Mesendoderm (in vitro differentiated cells): ENCODE measurements around the gene ZFYVE9.

ENCODE experiments used
- DNase-seq: peaks from one replicate; pipeline ENCODE4 v3.0.0; 2013
- H2AK5ac ChIP-seq: 2 replicates; pipeline ENCODE4 v1.6.1; 2013; ENCODE audit warnings: low read length, inconsistent platforms
- H2BK120ac ChIP-seq: 2 replicates; pipeline ENCODE4 v1.6.1; 2013; ENCODE audit warnings: low read depth, mild to moderate bottlenecking, low read length, moderate library complexity, mixed read lengths
- H2BK15ac ChIP-seq: replicated peaks from 2 replicates; pipeline ENCODE4 v1.6.1; 2013; ENCODE audit warnings: low read depth, mild to moderate bottlenecking, moderate library complexity
- H2BK5ac ChIP-seq: 2 replicates; pipeline ENCODE4 v1.6.1; 2013; ENCODE audit warnings: low read length, inconsistent platforms
- H3K18ac ChIP-seq: 2 replicates; pipeline ENCODE4 v1.6.1; 2013; ENCODE audit warnings: mild to moderate bottlenecking, low read length, mixed read lengths
- H3K23ac ChIP-seq: one replicate; pipeline ENCODE4 v1.6.1; 2013; ENCODE audit warnings: low read length
- H3K27ac ChIP-seq: 2 replicates; pipeline ENCODE4 v1.5.1; 2013; ENCODE audit warnings: low read depth, mild to moderate bottlenecking, inconsistent platforms, low read length, moderate library complexity
- H3K27me3 ChIP-seq: 2 replicates; pipeline ENCODE4 v1.6.1; 2013; ENCODE audit warnings: low read length, control low read depth, mild to moderate bottlenecking, inconsistent platforms; ENCODE audit not compliant: insufficient read depth, poor library complexity
- H3K36me3 ChIP-seq: 2 replicates; pipeline ENCODE4 v1.6.1; 2013; ENCODE audit warnings: low read length, inconsistent platforms; ENCODE audit not compliant: control insufficient read depth, insufficient read depth
- H3K4ac ChIP-seq: one replicate; pipeline ENCODE4 v1.6.1; 2013; ENCODE audit warnings: low read depth, mild to moderate bottlenecking, low read length, moderate library complexity
- H3K4me1 ChIP-seq: 2 replicates; pipeline ENCODE4 v1.6.1; 2013; ENCODE audit warnings: low read depth, low read length, inconsistent platforms; ENCODE audit not compliant: control insufficient read depth
- H3K4me2 ChIP-seq: 2 replicates; pipeline ENCODE4 v1.6.1; 2013; ENCODE audit warnings: low read length
- H3K4me3 ChIP-seq: 2 replicates; pipeline ENCODE4 v1.5.1; 2013; ENCODE audit warnings: mild to moderate bottlenecking, low read length
- H3K56ac ChIP-seq: one replicate; pipeline ENCODE4 v1.6.1; 2013; ENCODE audit warnings: low read length
- H3K79me1 ChIP-seq: 2 replicates; pipeline ENCODE4 v1.6.1; 2013; ENCODE audit warnings: low read length, inconsistent platforms
- H3K79me2 ChIP-seq: 2 replicates; pipeline ENCODE4 v1.6.1; 2013; ENCODE audit warnings: mild to moderate bottlenecking, low read length; ENCODE audit not compliant: control insufficient read depth, insufficient read depth
- H3K9ac ChIP-seq: 2 replicates; pipeline ENCODE4 v1.6.1; 2013; ENCODE audit warnings: low read length, inconsistent platforms
- H4K5ac ChIP-seq: one replicate; pipeline ENCODE4 v1.6.1; 2013; ENCODE audit warnings: low read length
- H4K8ac ChIP-seq: one replicate; pipeline ENCODE4 v1.6.1; 2013; ENCODE audit warnings: low read depth, mild to moderate bottlenecking, control low read depth, low read length, moderate library complexity
- WGBS: extraction: QIAGEN DNeasy Blood & Tissue Kit; methylation state at CpG from one replicate; pipeline ENCODE4 v1.1.7; 2013; ENCODE audit warnings: low lambda C conversion rate, missing lambda C conversion rate; ENCODE audit not compliant: insufficient coverage; ENCODE audit errors: extremely low coverage; 5-methylcytosine and 5-hydroxymethylcytosine counted together

The ZFYVE9 gene

GRCh38 chr1:52325786-52326185, 183.9 kb downstream of the ZFYVE9 start:
- H3K18ac ChIP-seq: no peak overlapping the region
- H4K5ac ChIP-seq: no peak overlapping the region
- no peaks in the 10 kb centered on the region for H3K36me3 ChIP-seq
- H2AK5ac ChIP-seq: no peak overlapping the region
- no peaks in the 10 kb centered on the region for H3K4me1 ChIP-seq
- no peak overlapping the region for H3K4me2 ChIP-seq
- H2BK15ac ChIP-seq: no peak overlapping the region
- H2BK120ac ChIP-seq: no peak overlapping the region
- no peaks in the 10 kb centered on the region for H3K27me3 ChIP-seq
- no peaks in the 10 kb centered on the region for H3K79me1 ChIP-seq
- no peak overlapping the region for H3K4me3 ChIP-seq
- H3K56ac ChIP-seq: no peak overlapping the region
- H4K8ac ChIP-seq: no peak overlapping the region
- H2BK5ac ChIP-seq: no peak overlapping the region
- no peak overlapping the region for H3K9ac ChIP-seq
- no peaks in the 10 kb centered on the region for H3K79me2 ChIP-seq
- H3K4ac ChIP-seq: no peak overlapping the region
- no CpG with 5 or more reads among the region's 5 CpGs for WGBS
- DNase-seq: no peak
- no peak overlapping the region for H3K23ac ChIP-seq
- no peak overlapping the region for H3K27ac ChIP-seq

- H3K4me3 ChIP-seq: no peak overlapping the region
- H3K56ac ChIP-seq: no peak overlapping the region
- H3K4me2 ChIP-seq: no peak overlapping the region
- H3K9ac ChIP-seq: no peak overlapping the region
- no peak overlapping the region for H2BK15ac ChIP-seq
- no peak overlapping the region for H2BK5ac ChIP-seq
- no peak overlapping the region for H3K18ac ChIP-seq
- DNase-seq: no peak
- no peak overlapping the region for H3K4ac ChIP-seq
- no peaks in the 10 kb centered on the region for H3K36me3 ChIP-seq
- no peak overlapping the region for H2AK5ac ChIP-seq
- H3K79me1 ChIP-seq: no peaks in the 10 kb centered on the region
- H2BK120ac ChIP-seq: no peak overlapping the region
- no CpG with 5 or more reads among the region's 1 CpG for WGBS
- H4K8ac ChIP-seq: no peak overlapping the region
- no peaks in the 10 kb centered on the region for H3K27me3 ChIP-seq
- no peaks in the 10 kb centered on the region for H3K79me2 ChIP-seq
- H3K27ac ChIP-seq: no peak overlapping the region
- no peaks in the 10 kb centered on the region for H3K4me1 ChIP-seq
- H4K5ac ChIP-seq: no peak overlapping the region
- H3K23ac ChIP-seq: no peak overlapping the region
Measured at GRCh38 chr1:52328615-52329014, 186.7 kb downstream of the ZFYVE9 start.

GRCh38 chr1:52332411-52332810, 190.5 kb downstream of the ZFYVE9 start:
- no peaks in the 10 kb centered on the region for H3K4me1 ChIP-seq
- no peak overlapping the region for H3K27ac ChIP-seq
- WGBS: no CpG with 5 or more reads among the region's 1 CpG
- no peaks in the 10 kb centered on the region for H3K79me1 ChIP-seq
- H3K4me2 ChIP-seq: no peak overlapping the region
- no peaks in the 10 kb centered on the region for H3K27me3 ChIP-seq
- H3K4ac ChIP-seq: no peak overlapping the region
- no peak overlapping the region for H2BK15ac ChIP-seq
- H2AK5ac ChIP-seq: no peak overlapping the region
- no peaks in the 10 kb centered on the region for H3K79me2 ChIP-seq
- H3K56ac ChIP-seq: no peak overlapping the region
- no peak overlapping the region for H4K8ac ChIP-seq
- H3K9ac ChIP-seq: no peak overlapping the region
- no peak for DNase-seq
- no peak overlapping the region for H3K18ac ChIP-seq
- H3K23ac ChIP-seq: no peak overlapping the region
- H3K36me3 ChIP-seq: no peaks in the 10 kb centered on the region
- no peak overlapping the region for H2BK120ac ChIP-seq
- H4K5ac ChIP-seq: no peak overlapping the region
- no peak overlapping the region for H3K4me3 ChIP-seq
- no peak overlapping the region for H2BK5ac ChIP-seq

GRCh38 chr1:52334906-52335528, 193.1 kb downstream of the ZFYVE9 start:
- Histone ChIP-seq H2BK120ac (no peak overlapping the region), H3K56ac (no peak overlapping the region), H3K36me3 (no peaks in the 10 kb centered on the region), H3K4ac (no peak overlapping the region), H3K79me2 (no peaks in the 10 kb centered on the region), H3K79me1 (no peaks in the 10 kb centered on the region), H3K9ac (no peak overlapping the region), H2AK5ac (no peak overlapping the region), H3K4me2 (no peak overlapping the region), H2BK5ac (no peak overlapping the region), H3K27ac (no peak overlapping the region), H3K4me3 (no peak overlapping the region), H2BK15ac (no peak overlapping the region), H3K4me1 (no peaks in the 10 kb centered on the region), H4K8ac (no peak overlapping the region), H3K18ac (no peak overlapping the region), H3K23ac (no peak overlapping the region), H3K27me3 (no peaks in the 10 kb centered on the region), H4K5ac (no peak overlapping the region)
- no CpG with 5 or more reads among the region's 3 CpGs for WGBS
- no peak for DNase-seq

GRCh38 chr1:52337439-52337838, 195.6 kb downstream of the ZFYVE9 start:
- no peak overlapping the region for H3K56ac ChIP-seq

GRCh38 chr1:52341655-52342260, 199.9 kb downstream of the ZFYVE9 start:
- Histone ChIP-seq H3K18ac (no peak overlapping the region), H3K79me1 (no peaks in the 10 kb centered on the region), H3K23ac (no peak overlapping the region), H3K79me2 (no peaks in the 10 kb centered on the region), H3K4me2 (no peak overlapping the region), H2BK5ac (no peak overlapping the region), H3K4me3 (no peak overlapping the region), H3K27me3 (no peaks in the 10 kb centered on the region), H3K27ac (no peak overlapping the region), H2AK5ac (no peak overlapping the region), H3K36me3 (no peaks in the 10 kb centered on the region), H2BK15ac (no peak overlapping the region), H3K56ac (no peak overlapping the region), H3K9ac (no peak overlapping the region), H3K4me1 (no peaks in the 10 kb centered on the region), H3K4ac (no peak overlapping the region), H4K8ac (no peak overlapping the region), H2BK120ac (no peak overlapping the region), H4K5ac (no peak overlapping the region)
- DNase-seq: no peak
- no CpG with 5 or more reads among the region's 7 CpGs for WGBS

More at GRCh38 chr1:52337439-52337838, 195.6 kb downstream of the ZFYVE9 start:
- Histone ChIP-seq H2BK120ac (no peak overlapping the region), H3K9ac (no peak overlapping the region), H2BK5ac (no peak overlapping the region), H2AK5ac (no peak overlapping the region), H3K79me2 (no peaks in the 10 kb centered on the region), H2BK15ac (no peak overlapping the region), H3K79me1 (no peaks in the 10 kb centered on the region), H3K4me1 (no peaks in the 10 kb centered on the region), H3K36me3 (no peaks in the 10 kb centered on the region), H3K23ac (no peak overlapping the region), H4K8ac (no peak overlapping the region), H4K5ac (no peak overlapping the region), H3K4ac (no peak overlapping the region), H3K4me2 (no peak overlapping the region), H3K18ac (no peak overlapping the region), H3K27ac (no peak overlapping the region), H3K27me3 (no peaks in the 10 kb centered on the region), H3K4me3 (no peak overlapping the region)
- WGBS: no CpG with 5 or more reads among the region's 2 CpGs
- DNase-seq: no peak
